ENCODE results near the gene TGFBRAP1. TPM values are rescaled to one million over a fixed set of nuclear protein-coding genes. Genes with fewer than 3 reads are reported as not detected.
A peak's percentile ranks its signal among the peaks of the same experiment; 100 is the strongest.

The TGFBRAP1 gene
- total RNA-seq, 1 donor from 2014 or later = 13.7 TPM

GRCh38 chr2:105317937-105318336 is 11.6 kb downstream of the TGFBRAP1 start:
- no peak overlapping the region for H3K4me3 ChIP-seq (ENCODE audit: low read depth, low read length)
- H3K27me3 ChIP-seq (ENCODE audit: control insufficient read depth, insufficient read depth, low read length) = no peaks in the 10 kb centered on the region
- DNase-seq (ENCODE audit: low read depth) (peak; percentile 80), FAIRE-seq (no peak)
- H3K36me3 ChIP-seq (ENCODE audit: control insufficient read depth, insufficient read depth, low read length) = no peaks in the 10 kb centered on the region
- TF ChIP-seq CTCF (IDR thresholded peaks at IDR 0.05; ENCODE audit: insufficient read depth, low read length, severe bottlenecking) = no peak

DNA sequence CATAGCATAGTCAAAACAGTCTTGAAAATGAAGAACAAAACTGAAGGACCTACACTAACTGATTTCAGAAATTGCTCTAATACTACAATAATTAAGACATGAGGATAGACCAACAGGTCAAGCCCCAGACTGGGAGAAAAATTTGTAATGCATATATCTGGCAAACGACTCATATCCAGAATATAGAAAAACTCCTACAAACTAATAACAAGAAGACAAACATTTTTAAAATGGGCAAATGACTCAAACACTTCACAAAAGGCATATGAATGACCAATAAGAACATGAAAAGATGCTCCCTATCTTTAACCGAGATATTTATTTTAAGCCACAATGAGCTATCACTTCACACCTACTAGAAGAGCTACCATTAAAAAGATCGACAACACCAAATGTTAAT is 14.2 kb downstream of the TGFBRAP1 start:
- Histone ChIP-seq H3K27me3 (ENCODE audit: control insufficient read depth, insufficient read depth, low read length) (no peaks in the 10 kb centered on the region), H3K36me3 (ENCODE audit: control insufficient read depth, insufficient read depth, low read length) (no peaks in the 10 kb centered on the region), H3K4me3 (ENCODE audit: low read depth, low read length) (no peak overlapping the region)
- FAIRE-seq (no peak), DNase-seq (ENCODE audit: low read depth) (no peak)
- TF ChIP-seq CTCF (IDR thresholded peaks at IDR 0.05; ENCODE audit: insufficient read depth, low read length, severe bottlenecking) = no peak

- no peak for FAIRE-seq
- TF ChIP-seq CTCF (IDR thresholded peaks at IDR 0.05; ENCODE audit: insufficient read depth, low read length, severe bottlenecking) = no peak
- H3K27me3 ChIP-seq (ENCODE audit: control insufficient read depth, insufficient read depth, low read length) = no peaks in the 10 kb centered on the region
- no peak for DNase-seq (ENCODE audit: low read depth)
- no peak overlapping the region for H3K4me3 ChIP-seq (ENCODE audit: low read depth, low read length)
- H3K36me3 ChIP-seq (ENCODE audit: control insufficient read depth, insufficient read depth, low read length) = peaks cover 1% of the 10 kb centered on the region
These were observed 15.7 kb downstream of the TGFBRAP1 start for GRCh38 chr2:105313877-105314276.

- Histone ChIP-seq H3K4me3 (ENCODE audit: low read depth, low read length) (no peak overlapping the region), H3K36me3 (ENCODE audit: control insufficient read depth, insufficient read depth, low read length) (peaks cover 6% of the 10 kb centered on the region), H3K27me3 (ENCODE audit: control insufficient read depth, insufficient read depth, low read length) (no peaks in the 10 kb centered on the region)
- FAIRE-seq (no peak), DNase-seq (ENCODE audit: low read depth) (no peak)
- TF ChIP-seq CTCF (IDR thresholded peaks at IDR 0.05; ENCODE audit: insufficient read depth, low read length, severe bottlenecking) = no peak
These were observed 20.4 kb downstream of the TGFBRAP1 start for GRCh38 chr2:105309147-105309545.

DNA sequence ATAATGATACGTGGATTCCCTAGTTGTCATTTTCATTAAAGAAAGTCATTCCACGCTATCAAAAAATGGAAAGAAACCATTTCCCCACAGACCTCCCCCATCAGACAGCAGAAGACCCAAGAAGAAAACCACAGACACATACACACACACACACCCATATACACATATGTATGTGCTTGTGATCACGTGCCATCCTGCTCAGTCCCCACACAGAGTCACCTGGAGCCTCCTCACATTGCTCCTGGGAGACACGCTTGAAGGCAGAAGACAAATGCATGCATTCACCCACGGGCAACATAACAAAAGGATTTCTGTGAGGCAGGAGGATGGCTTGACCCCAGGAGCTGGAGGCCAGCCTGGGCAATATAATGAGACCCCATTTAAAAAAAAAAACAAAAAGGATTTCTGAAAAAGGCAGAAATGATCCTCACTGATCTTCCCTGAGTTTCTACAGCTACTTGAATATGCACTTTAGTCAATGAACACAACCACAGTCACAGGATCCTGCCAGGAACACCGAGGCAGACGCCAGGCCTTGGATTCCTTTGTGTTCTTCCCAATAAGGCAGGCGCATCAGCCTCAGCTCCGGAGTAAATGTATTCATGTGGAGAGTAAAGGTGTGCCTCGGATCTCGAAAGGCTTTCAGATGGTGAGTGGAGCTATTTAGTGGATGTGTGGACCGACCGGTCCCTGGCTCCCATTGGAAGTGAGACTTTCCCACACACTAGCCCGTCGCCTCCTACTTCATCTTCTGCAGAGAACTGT is 21.0 kb downstream of the TGFBRAP1 start:
- DNase-seq (ENCODE audit: low read depth) (no peak), FAIRE-seq (no peak)
- H3K4me3 ChIP-seq (ENCODE audit: low read depth, low read length) = no peak overlapping the region
- no peak for TF ChIP-seq CTCF (IDR thresholded peaks at IDR 0.05; ENCODE audit: insufficient read depth, low read length, severe bottlenecking)
- peaks cover 6% of the 10 kb centered on the region for H3K36me3 ChIP-seq (ENCODE audit: control insufficient read depth, insufficient read depth, low read length)
- no peaks in the 10 kb centered on the region for H3K27me3 ChIP-seq (ENCODE audit: control insufficient read depth, insufficient read depth, low read length)

- Histone ChIP-seq H3K27me3 (ENCODE audit: control insufficient read depth, insufficient read depth, low read length) (no peaks in the 10 kb centered on the region), H3K4me3 (ENCODE audit: low read depth, low read length) (no peak overlapping the region), H3K36me3 (ENCODE audit: control insufficient read depth, insufficient read depth, low read length) (peaks cover 6% of the 10 kb centered on the region)
- no peak for TF ChIP-seq CTCF (IDR thresholded peaks at IDR 0.05; ENCODE audit: insufficient read depth, low read length, severe bottlenecking)
- no peak for FAIRE-seq
- DNase-seq (ENCODE audit: low read depth) = no peak
These were observed 21.6 kb downstream of the TGFBRAP1 start for GRCh38 chr2:105307962-105308361.

Measured in bronchial epithelial cell (primary cell).